Stimulated activated CD4-positive, alpha-beta T cell treated with anti-CD3 and anti-CD28 coated beads, Interleukin-1b, Interleukin-23, amount 100 ng/mL, for 4 hours (primary cell): ENCODE measurements around the gene CDCA7.
"Not testable (repeated sequence)": the region's sequence is repeated elsewhere in the genome, so short reads cannot be mapped to it uniquely, and the experiment has no call there.

Source experiments
- DNase-seq, 2 donors: peaks; one replicate each; pipeline ENCODE4 v3.0.0-alpha.2; 2020; ENCODE audit warnings: low read depth in 2 of 2

The CDCA7 gene

GRCh38 chr2:173402405-173402974, 47.8 kb downstream of the CDCA7 start:
- DNase-seq = peak; percentile 49 to 66

- DNase-seq = no peak
These were observed 50.4 kb downstream of the CDCA7 start for GRCh38 chr2:173404841-173405750.

- no peak for DNase-seq
These were observed 52.5 kb downstream of the CDCA7 start for GRCh38 chr2:173407176-173407575.

- DNase-seq = no peak
These were observed 53.0 kb downstream of the CDCA7 start for GRCh38 chr2:173407646-173408045.

GRCh38 chr2:173410579-173410978, 55.9 kb downstream of the CDCA7 start:
- no peak for DNase-seq

GRCh38 chr2:173412628-173413027, 58.0 kb downstream of the CDCA7 start:
- DNase-seq = no peak

- DNase-seq = no peak
These were observed 60.2 kb downstream of the CDCA7 start for GRCh38 chr2:173414823-173415322.

GRCh38 chr2:173415431-173416381, 61.0 kb downstream of the CDCA7 start:
- DNase-seq = no peak

- not testable (repeated sequence) for DNase-seq
These were observed 61.9 kb downstream of the CDCA7 start for GRCh38 chr2:173416415-173417152.

- no peak for DNase-seq
These were observed 62.7 kb downstream of the CDCA7 start for GRCh38 chr2:173417341-173417740.

- no peak for DNase-seq
These were observed 63.1 kb downstream of the CDCA7 start for GRCh38 chr2:173417802-173418201.
